GM19395 (cell line): ENCODE data around the gene PWP2.
"Not testable (repeated sequence)": the region's sequence is repeated elsewhere in the genome, so short reads cannot be mapped to it uniquely, and the experiment has no call there.

Experiments used
- ATAC-seq: cut with Tn5 transposase; IDR thresholded peaks from one replicate; pipeline ENCODE4 v1.9.1; 2021; ENCODE audit warnings: mild to moderate bottlenecking, moderate library complexity; ENCODE audit not compliant: unreplicated experiment

PWP2 gene

GRCh38 chr21:44082648-44083440 lies 24.4 kb upstream of the PWP2 start:
- no peak for ATAC-seq

DNA sequence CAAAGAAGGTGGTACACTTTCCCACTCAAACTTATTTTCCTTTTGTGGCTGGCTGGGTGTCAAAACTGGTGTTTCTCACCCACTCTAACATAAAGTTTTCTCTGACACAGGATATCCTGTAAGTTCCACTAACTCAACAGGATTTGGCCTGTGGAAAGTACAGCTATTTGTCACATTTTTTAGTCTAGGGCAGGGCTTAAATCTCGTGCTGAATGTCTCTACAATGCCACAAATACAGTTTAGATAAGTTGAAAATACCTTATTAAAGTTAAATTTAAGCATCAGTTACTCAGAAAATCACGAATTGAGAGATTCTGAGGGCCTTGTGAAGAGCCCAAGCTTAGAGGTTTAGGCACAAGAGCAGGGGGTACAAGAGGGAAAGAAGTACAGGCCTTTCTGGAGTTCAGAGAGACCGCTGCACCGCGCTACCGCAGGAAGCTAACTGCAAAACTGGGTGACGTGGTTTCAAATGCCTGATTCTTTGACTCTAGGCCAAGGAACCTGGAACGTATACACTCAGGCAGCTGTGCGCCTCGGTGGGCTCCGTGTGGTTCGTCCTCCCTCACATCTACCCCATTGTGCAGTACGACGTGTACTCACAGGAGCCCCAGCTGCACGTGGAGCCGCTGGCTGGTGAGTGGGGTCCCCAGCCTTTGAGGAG lies 23.4 kb upstream of the PWP2 start:
- ATAC-seq = no peak

- no peak for ATAC-seq
These were observed 22.5 kb upstream of the PWP2 start for GRCh38 chr21:44084496-44085241.

- no peak for ATAC-seq
These were observed 21.5 kb upstream of the PWP2 start for GRCh38 chr21:44085491-44086321.

GRCh38 chr21:44086636-44087425 lies 20.4 kb upstream of the PWP2 start:
- ATAC-seq = no peak

- ATAC-seq = no peak
These were observed 19.5 kb upstream of the PWP2 start for GRCh38 chr21:44087426-44088400.

- ATAC-seq = no peak
These were observed 18.8 kb upstream of the PWP2 start for GRCh38 chr21:44088401-44088780.

GRCh38 chr21:44089001-44089911 lies 17.9 kb upstream of the PWP2 start:
- ATAC-seq = no peak

- ATAC-seq = no peak
These were observed 16.9 kb upstream of the PWP2 start for GRCh38 chr21:44090325-44090724.

DNA sequence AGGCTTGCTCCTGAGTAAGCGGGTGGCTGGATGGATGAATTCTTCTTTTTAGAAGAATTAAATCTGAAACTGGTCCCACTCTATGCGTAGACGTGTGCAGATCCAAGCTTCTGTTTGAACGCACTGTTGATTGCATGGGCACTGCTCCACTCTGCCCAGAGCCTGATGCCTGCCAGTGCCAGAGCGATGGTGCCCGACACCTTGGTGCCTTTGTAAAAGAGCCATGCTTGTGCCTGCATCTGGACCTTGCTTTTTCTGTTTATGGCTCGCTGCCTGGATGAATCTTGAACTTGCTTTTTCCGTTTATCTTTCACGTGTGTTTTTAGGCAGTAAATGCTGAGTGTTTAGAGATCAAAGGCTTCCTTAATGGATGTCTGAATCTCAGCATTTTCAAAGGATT lies 15.0 kb upstream of the PWP2 start:
- ATAC-seq = no peak

GRCh38 chr21:44093761-44094160 lies 13.4 kb upstream of the PWP2 start:
- no peak for ATAC-seq

GRCh38 chr21:44094832-44095231 lies 12.4 kb upstream of the PWP2 start:
- ATAC-seq = no peak

DNA sequence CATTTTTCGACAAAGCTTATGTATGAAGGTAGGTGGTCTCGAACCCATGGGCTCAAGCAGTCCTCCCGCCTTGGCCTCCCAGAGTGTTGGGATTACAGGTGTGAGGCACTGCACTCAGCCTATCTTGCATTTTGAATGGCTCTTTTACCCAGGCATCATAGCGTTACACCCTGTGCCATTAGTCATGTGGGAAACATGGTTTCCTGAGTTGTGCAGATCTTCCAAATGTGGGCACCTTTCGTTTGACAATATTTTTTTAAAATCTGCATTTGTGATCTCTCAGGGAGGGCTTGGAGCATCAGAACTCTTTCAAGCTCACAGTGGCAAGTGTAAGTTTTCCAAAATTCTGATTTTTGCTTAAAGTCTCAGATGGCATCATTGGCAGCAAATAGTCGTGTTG lies 8.7 kb upstream of the PWP2 start:
- not testable (repeated sequence) for ATAC-seq

GRCh38 chr21:44098964-44099363 lies 8.2 kb upstream of the PWP2 start:
- ATAC-seq = not testable (repeated sequence)

DNA sequence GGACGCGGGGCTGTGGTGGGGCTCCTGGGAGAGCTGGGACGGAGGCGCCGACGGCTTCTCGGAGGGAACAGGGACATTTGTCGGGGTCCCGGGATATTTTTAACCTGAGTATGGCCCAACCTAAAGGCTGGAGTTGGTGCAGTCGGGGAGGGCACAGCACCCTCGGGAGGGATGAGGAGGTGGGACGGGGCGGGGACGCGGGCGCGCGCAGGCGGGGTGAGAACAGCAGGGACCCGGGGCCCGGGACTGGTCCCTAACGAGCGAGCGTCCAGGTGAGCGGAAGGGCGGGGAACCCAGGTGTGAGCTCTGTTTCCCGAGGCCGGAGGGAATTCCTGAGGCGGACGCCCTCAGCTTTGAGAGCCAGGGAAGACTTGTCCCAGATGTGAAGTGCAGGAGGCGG lies 390 bp downstream of the PWP2 start:
- ATAC-seq = not testable (repeated sequence)

- ATAC-seq = not testable (repeated sequence)
These were observed 6.6 kb downstream of the PWP2 start for GRCh38 chr21:44113702-44114371.

DNA sequence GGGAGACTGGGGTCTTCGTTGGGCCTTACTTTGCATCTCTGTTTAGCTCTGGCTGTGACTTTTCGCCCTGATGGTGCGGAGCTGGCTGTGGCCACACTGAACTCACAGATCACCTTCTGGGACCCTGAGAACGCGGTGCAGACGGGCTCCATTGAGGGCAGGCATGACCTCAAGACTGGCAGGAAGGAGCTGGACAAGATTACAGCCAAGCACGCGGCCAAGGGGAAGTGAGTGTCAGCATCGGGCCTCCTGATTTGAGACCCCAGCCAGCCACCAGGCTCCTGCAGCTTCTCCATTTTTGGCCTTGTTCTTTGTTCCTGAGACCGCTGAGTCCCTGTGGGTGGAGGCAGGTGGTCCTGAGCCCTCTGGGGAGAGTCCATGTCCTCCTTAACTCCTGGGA lies 14.9 kb downstream of the PWP2 start:
- not testable (repeated sequence) for ATAC-seq
